GM12878 (cell line): ENCODE results near the gene KMT2E. TPM values are rescaled to one million over a fixed set of nuclear protein-coding genes. Genes with fewer than 3 reads are reported as not detected.

Experiments
- ATAC-seq: fragments of 200-7000 bp; cut with Tn5 transposase; 3 replicates; pipeline ENCODE4 v1.9.1; 2020; ENCODE audit warnings: mild to moderate bottlenecking, moderate library complexity
- BruUV-seq: library from RNA; stranded (reverse); fragments of 400-500 nt; replicated peaks from 2 replicates; lab custom pipeline; 2021; lab: Mats Ljungman, UMichigan
- CTCF ChIA-PET: fragments of 300-600 bp; sonication (Branson Sonifier 250); formaldehyde crosslinking; extraction: SDS; loops from one replicate; lab custom pipeline; 2021; ENCODE audit warnings: inconsistent platforms; lab: Yijun Ruan, JAX
- POLR2A ChIA-PET: fragments of 350-600 bp; formaldehyde crosslinking; extraction: SDS; loops from one replicate; lab custom pipeline; 2021; ENCODE audit warnings: inconsistent platforms; lab: Charles Lee
- RAD21 ChIA-PET: fragments of 300-600 bp; sonication (Branson Sonifier 250); formaldehyde crosslinking; loops from one replicate; lab custom pipeline; 2023; ENCODE audit warnings: antibody characterized with exemption; ENCODE audit not compliant: unreplicated experiment; lab: Charles Lee
- SMC1A ChIA-PET: fragments of 300-600 bp; sonication (Branson Sonifier 250); formaldehyde crosslinking; loops from one replicate; lab custom pipeline; 2023; ENCODE audit not compliant: unreplicated experiment, uncharacterized antibody; lab: Charles Lee
- DNase-seq: peaks from one replicate; pipeline ENCODE4 v3.0.0-alpha.2; 2011; ENCODE audit warnings: low read depth, low spot score
- FAIRE-seq: peaks from 3 replicates; lab custom pipeline; 2011; peaks lifted over from hg19 to GRCh38; lab: Jason Lieb, UNC
- H2AFZ ChIP-seq: 2 replicates; pipeline ENCODE4 v1.6.0; 2011; ENCODE audit warnings: low read depth, low read length, control low read depth; ENCODE audit not compliant: control insufficient read depth
- H3K27ac ChIP-seq: 2 replicates; pipeline ENCODE4 v1.5.1; 2011; ENCODE audit warnings: control low read depth; ENCODE audit not compliant: control insufficient read depth, insufficient read depth
- H3K27me3 ChIP-seq, 2 experiments: replicated peaks in 1 of 2; 2 replicates each; pipeline versions ENCODE4 v1.6.0 to v1.6.1; 2011; ENCODE audit warnings: low read length in 1 of 2; ENCODE audit not compliant: control insufficient read depth in 2 of 2, insufficient read depth in 2 of 2
- H3K36me3 ChIP-seq, 2 experiments: 2 replicates each; pipeline ENCODE4 v1.5.1; 2011; ENCODE audit warnings: low read length in 1 of 2; ENCODE audit not compliant: control insufficient read depth in 2 of 2, insufficient read depth in 2 of 2
- H3K4me1 ChIP-seq: 2 replicates; pipeline ENCODE4 v1.6.1; 2011; ENCODE audit warnings: mild to moderate bottlenecking, low read length, moderate library complexity, mixed read lengths; ENCODE audit not compliant: control insufficient read depth, insufficient read depth
- H3K4me2 ChIP-seq: 2 replicates; pipeline ENCODE4 v1.6.0; 2011; ENCODE audit warnings: control low read depth; ENCODE audit not compliant: control insufficient read depth, insufficient read depth
- H3K4me3 ChIP-seq: fragments of 200-600 bp; sonication (generic); 2 replicates; pipeline ENCODE4 v1.5.1; 2016
- H3K79me2 ChIP-seq: 2 replicates; pipeline ENCODE4 v1.6.0; 2011; ENCODE audit warnings: low read length; ENCODE audit not compliant: control insufficient read depth, insufficient read depth
- H3K9ac ChIP-seq: 2 replicates; pipeline ENCODE4 v1.8.0; 2011; ENCODE audit warnings: low read length, control low read depth, mixed read lengths; ENCODE audit not compliant: control insufficient read depth, insufficient read depth
- H3K9me3 ChIP-seq: replicated peaks from 3 replicates; pipeline ENCODE4 v1.5.1; 2011; ENCODE audit warnings: mild to moderate bottlenecking, low read length; ENCODE audit not compliant: control insufficient read depth, insufficient read depth
- H4K20me1 ChIP-seq: 2 replicates; pipeline ENCODE4 v1.6.0; 2011; ENCODE audit not compliant: control insufficient read depth, insufficient read depth
- MYC ChIP-seq: IDR thresholded peaks from 2 replicates; pipeline ENCODE4 v1.6.1; 2011; ENCODE audit warnings: mild to moderate bottlenecking, low read length, moderate library complexity, inconsistent platforms; ENCODE audit not compliant: insufficient read depth, insufficient replicate concordance, insufficient read length, severe bottlenecking
- NFYB ChIP-seq: IDR thresholded peaks from 2 replicates; pipeline ENCODE4 v1.6.1; 2011; ENCODE audit warnings: low read depth, mild to moderate bottlenecking, low read length, improper control_type of control experiment, moderate library complexity; ENCODE audit not compliant: insufficient read depth
- POLR2A ChIP-seq: IDR thresholded peaks from 2 replicates; pipeline ENCODE4 v1.6.1; 2011; ENCODE audit warnings: low read depth, mild to moderate bottlenecking, low read length
- WGBS: methylation state at CpG from one replicate; pipeline ENCODE4 v1.1.6; 2016; ENCODE audit warnings: low lambda C conversion rate; ENCODE audit not compliant: insufficient replicate concordance, insufficient coverage; ENCODE audit errors: missing lambda C conversion rate; 5-methylcytosine and 5-hydroxymethylcytosine counted together
- in situ Hi-C: fragments of 300-500 bp; cut with MboI; formaldehyde crosslinking; loops from 9 replicates; pipeline ENCODE4 v1.14.3; 2018; ENCODE audit warnings: mixed read lengths
- intact Hi-C: fragments of 100-400 bp; cut with micrococcal nuclease; formaldehyde crosslinking; loops from one replicate; pipeline ENCODE4 v1.14.2; 2022; ENCODE audit not compliant: unreplicated experiment
- polyA plus RNA-seq, 11 experiments: library from polyadenylated mRNA; depleted of rRNA in 4 of 11; unstranded in 6 of 11; stranded (reverse) in 5 of 11; fragments of >200 nt; fragmentation: Nextera tagmentation in 4 of 11; fragmentation: Illumina TruSeq in 1 of 11; extraction: Ambion mirVana in 4 of 11; extraction: Trizol in 1 of 11; gene quantifications; 1 replicate in 1 of 11; 2 replicates in 10 of 11; pipeline versions ENCODE4 v1.2.1 to v1.2.3, GENCODE V29; 2011 to 2016; ENCODE audit warnings: inconsistent platforms in 2 of 11, missing spikeins in 2 of 11, low read depth in 1 of 11
- total RNA-seq, 4 experiments: library from RNA; depleted of rRNA in 3 of 4; stranded (reverse); fragments of >200 nt in 3 of 4; fragmentation: Illumina TruSeq in 1 of 4; extraction: Trizol in 1 of 4; gene quantifications; 2 replicates each; pipeline versions ENCODE4 v1.2.1 to v1.2.3, GENCODE V29; 2013 to 2021

The KMT2E gene
- total and polyA plus RNA-seq, 10 of the 15 experiments (the other 5 are each of a cell fraction or from before 2014, with no cell fraction given) = 13.2 to 68.1 (median 34.1) TPM

DNA sequence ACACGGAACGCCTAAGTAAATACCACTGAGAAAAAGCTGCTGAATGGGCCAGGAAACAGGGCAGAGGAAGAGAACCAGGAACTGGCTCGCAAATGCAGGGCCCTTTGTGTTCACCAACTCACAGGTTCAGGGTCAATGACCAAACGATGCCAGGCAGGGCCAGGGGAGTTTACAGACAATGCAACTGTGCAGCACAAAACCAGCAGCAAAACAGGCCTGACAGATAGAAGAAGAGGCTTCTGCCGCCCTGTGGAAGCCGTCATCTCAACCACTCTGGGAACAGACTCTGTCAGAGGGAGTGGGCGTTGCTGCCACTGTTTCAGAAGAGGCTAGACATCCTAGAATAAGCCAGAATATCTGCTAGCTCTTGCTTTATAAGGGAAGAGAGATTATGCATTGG lies 117.9 kb downstream of the KMT2E start:
- Histone ChIP-seq H3K79me2 (no peaks in the 10 kb centered on the region), H3K36me3 (peaks cover 7 to 9% of the 10 kb centered on the region in 2 experiments; a peak in 3 of 4 replicates), H3K4me2 (no peak overlapping the region), H3K9me3 (no peaks in the 10 kb centered on the region), H2AFZ (no peak overlapping the region), H3K27ac (peak overlapping the region; percentile 14; the same call in 1 of the 2 replicates), H3K9ac (no peak overlapping the region), H3K27me3 (no peaks in the 10 kb centered on the region), H4K20me1 (no peaks in the 10 kb centered on the region), H3K4me1 (peaks cover 16% of the 10 kb centered on the region), H3K4me3 (no peak overlapping the region)
- no peak for TF ChIP-seq MYC
- in situ Hi-C loops (no loop called here), intact Hi-C loops (no loop called here)
- POLR2A ChIA-PET = no interaction called here
- SMC1A ChIA-PET = interaction anchor here (0.7 to 2.9 kb wide), 6 partner anchors 12 to 457 kb away, joined by 3 to 19 read pairs (median 4); no protein-coding TSS in a partner anchor
- CTCF ChIA-PET = interaction anchor here (0.9 to 1.7 kb wide), 2 partner anchors 11 to 151 kb away, joined by 3 to 4 read pairs; no protein-coding TSS in a partner anchor
- DNase-seq = no peak
- RAD21 ChIA-PET = interaction anchor here (2.7 kb wide), 1 partner anchor 151 kb away, joined by 10 read pairs; no protein-coding TSS in a partner anchor
- FAIRE-seq = no peak
- WGBS = 74% methylated on average over 7 of the region's 7 CpGs
- peak; percentile 71 for ATAC-seq
- no TSS peak for BruUV-seq

DNA sequence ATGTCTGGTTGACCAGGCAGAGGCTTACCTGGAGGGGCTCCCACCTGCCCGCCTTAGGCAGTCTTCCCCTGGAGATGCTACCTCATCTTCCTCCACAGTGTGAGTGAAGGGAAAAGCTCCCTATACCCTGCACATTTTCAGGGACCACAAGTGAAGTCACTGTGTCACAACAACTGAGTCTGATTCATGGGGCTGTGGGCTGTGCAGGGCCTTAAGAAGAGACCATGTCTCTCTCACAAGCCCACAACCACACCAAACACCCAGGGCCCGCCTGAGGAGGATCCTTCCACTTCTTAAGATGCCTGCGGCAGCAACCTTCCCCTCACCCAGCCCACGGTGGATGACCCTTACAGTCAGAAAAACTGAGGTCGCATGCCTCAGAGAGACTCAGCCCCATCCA lies 118.3 kb downstream of the KMT2E start:
- SMC1A ChIA-PET = interaction anchor here (2.6 kb wide), 1 partner anchor 151 kb away, joined by 7 read pairs; no protein-coding TSS in a partner anchor
- no peak for ATAC-seq
- peaks cover 7 to 9% of the 10 kb centered on the region in 2 experiments; a peak in 3 of 4 replicates for H3K36me3 ChIP-seq

More for the DNA sequence above, 118.3 kb downstream of the KMT2E start:
- Histone ChIP-seq H3K9ac (no peak overlapping the region), H2AFZ (no peak overlapping the region), H3K9me3 (no peaks in the 10 kb centered on the region), H3K4me1 (peaks cover 16% of the 10 kb centered on the region), H3K27ac (no peak overlapping the region), H3K79me2 (no peaks in the 10 kb centered on the region), H3K4me2 (no peak overlapping the region), H3K27me3 (no peaks in the 10 kb centered on the region), H4K20me1 (no peaks in the 10 kb centered on the region), H3K4me3 (no peak overlapping the region)
- CTCF ChIA-PET = interaction anchor here (0.9 kb wide), 1 partner anchor 151 kb away, joined by 3 read pairs; no protein-coding TSS in a partner anchor
- WGBS = 83% methylated on average over 5 of the region's 5 CpGs
- DNase-seq (no peak), FAIRE-seq (no peak)
- RAD21 ChIA-PET = interaction anchor here (2.7 kb wide), 1 partner anchor 151 kb away, joined by 10 read pairs; no protein-coding TSS in a partner anchor
- no peak for TF ChIP-seq POLR2A
- no peak for TF ChIP-seq NFYB
- in situ Hi-C loops (no loop called here), intact Hi-C loops (no loop called here)
- POLR2A ChIA-PET = no interaction called here
- BruUV-seq = no TSS peak
